ENCODE results near the gene NTF4. TPM values are rescaled to one million over a fixed set of nuclear protein-coding genes. Genes with fewer than 3 reads are reported as not detected.

NTF4 gene
- total RNA-seq = not detected
- under 1 TPM in 1 of 2 donors, not detected in 1; 0.09 TPM for polyA plus RNA-seq

GRCh38 chr19:49064768-49065611, at the start of gene NTF4:
TSS of gene NTF4 (minus strand) at chr19:49064818. CDS start at chr19:49061997, 2,821 bp downstream.
- ATAC-seq (peak; percentile 60 to 89 (median 76)), DNase-seq (peak in 4 of 6 donors; percentile 29 to 75 (median 61)), FAIRE-seq (no peak)
- no peaks in the 10 kb centered on the region for H3K9me3 ChIP-seq
- H3K27ac ChIP-seq = no peak within 1 kb of the TSS
- no peaks in the 10 kb centered on the region for H3K27me3 ChIP-seq
- TF ChIP-seq CTCF (IDR thresholded peaks at IDR 0.05) = no peak
- peak within 1 kb of the TSS in 2 of 4 donors; percentile 22 to 26 for H3K4me3 ChIP-seq
- intact Hi-C loops (cut with DNase I) = no loop called here
- H3K36me3 ChIP-seq = no peaks in the 10 kb centered on the region
- 6 to 11% methylated on average over 29 to 53 of the region's 53 CpGs for WGBS, 2 donors
- no peaks in the 10 kb centered on the region for H3K4me1 ChIP-seq

GRCh38 chr19:49113762-49114629, 49.4 kb upstream of the NTF4 start, which contains the start of gene LIN7B:
TSS of gene LIN7B (plus strand) at chr19:49114370. CDS start at chr19:49114405, 35 bp downstream.
- ATAC-seq (peak; percentile 57 to 77 (median 68)), FAIRE-seq (no peak), DNase-seq (peak; percentile 54 to 90 (median 82))
- Histone ChIP-seq H3K27me3 (no peaks in the 10 kb centered on the region), H3K4me3 (peak within 1 kb of the TSS; percentile 71 to 93 (median 90)), H3K27ac (peak within 1 kb of the TSS; percentile 32 to 68 (median 56)), H3K9me3 (no peaks in the 10 kb centered on the region), H3K36me3 (peaks cover 0 to 3% (median 0%) of the 10 kb centered on the region in 3 donors), H3K4me1 (peaks cover 0 to 18% (median 11%) of the 10 kb centered on the region in 3 donors)
- peak in 2 of 4 donors; percentile 28 to 43 for TF ChIP-seq CTCF (IDR thresholded peaks at IDR 0.05)
- intact Hi-C loops (cut with DNase I) = no loop called here
- 0 to 1% methylated on average over 35 to 66 of the region's 66 CpGs for WGBS, 2 donors

DNA sequence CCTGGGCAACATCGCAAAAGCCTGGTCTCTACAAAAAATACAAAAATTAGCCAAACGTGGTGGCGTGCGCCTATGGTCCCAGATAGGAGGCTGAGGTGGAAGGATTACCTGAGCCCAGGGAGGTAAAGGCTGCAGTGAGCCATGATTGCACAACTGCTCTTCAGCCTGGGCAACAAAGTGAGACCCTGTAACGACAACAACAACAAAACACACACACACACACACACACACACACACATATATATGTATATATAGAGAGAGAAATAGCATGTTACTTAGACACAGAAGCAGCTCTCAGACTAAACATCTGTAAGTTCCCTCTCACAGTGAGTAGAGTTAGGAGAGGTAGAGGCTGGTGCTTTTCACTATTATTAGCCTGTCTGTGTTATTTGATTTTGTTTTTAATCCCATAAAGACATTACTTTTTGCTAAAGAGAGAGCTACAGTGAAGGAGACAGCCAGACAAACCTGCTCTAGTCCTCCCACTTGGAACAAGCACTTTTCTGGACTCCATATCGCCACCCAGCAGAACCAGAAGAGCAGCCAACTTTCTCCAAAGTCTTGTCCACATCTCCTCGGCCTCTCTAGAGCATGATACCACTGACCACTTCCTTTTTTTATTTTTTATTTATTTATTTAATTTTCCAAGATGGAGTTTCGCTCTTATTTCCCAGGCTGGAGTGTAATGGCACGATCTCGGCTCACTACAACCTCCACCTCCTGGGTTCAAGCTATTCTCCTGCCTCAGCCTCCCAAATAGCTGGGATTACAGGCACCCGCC, 46.8 kb upstream of the NTF4 start:
- no peak for TF ChIP-seq CTCF (IDR thresholded peaks at IDR 0.05)
- FAIRE-seq (no peak), ATAC-seq (no peak), DNase-seq (no peak)
- Histone ChIP-seq H3K27ac (no peak overlapping the region), H3K4me1 (peaks cover 0 to 7% (median 6%) of the 10 kb centered on the region in 3 donors), H3K9me3 (no peaks in the 10 kb centered on the region), H3K4me3 (no peak overlapping the region), H3K36me3 (peaks cover 0 to 23% (median 9%) of the 10 kb centered on the region in 3 donors), H3K27me3 (no peaks in the 10 kb centered on the region)
- WGBS, 2 donors = 73 to 76% methylated on average over 11 of the region's 11 CpGs
- intact Hi-C loops (cut with DNase I) = no loop called here

DNA sequence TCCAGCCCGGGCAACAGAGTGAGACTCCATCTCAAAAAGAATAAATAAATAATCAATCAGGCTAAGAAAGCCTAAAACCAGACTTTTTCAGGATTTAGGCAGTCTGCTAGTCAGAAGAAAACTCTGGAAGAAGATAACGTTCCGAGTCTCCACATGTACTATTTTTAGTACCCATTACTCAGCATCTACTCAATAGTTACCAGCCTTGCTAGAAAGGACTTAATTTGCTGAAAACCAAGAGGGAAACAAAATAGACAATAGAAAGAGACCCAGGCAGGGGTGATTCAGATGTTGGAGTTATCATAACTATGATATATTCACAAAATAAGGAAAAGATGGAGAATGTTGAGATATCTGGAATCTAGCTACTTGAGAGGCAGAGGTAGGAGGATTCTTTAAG, 45.9 kb upstream of the NTF4 start:
- no peak for TF ChIP-seq CTCF (IDR thresholded peaks at IDR 0.05)
- DNase-seq = no peak
- peaks cover 0 to 7% (median 6%) of the 10 kb centered on the region in 3 donors for H3K4me1 ChIP-seq
- intact Hi-C loops (cut with DNase I) = no loop called here
- ATAC-seq = no peak
- no peak for FAIRE-seq
- peaks cover 0 to 30% (median 9%) of the 10 kb centered on the region in 3 donors for H3K36me3 ChIP-seq
- WGBS, 2 donors = 25 to 39% methylated on average over 3 of the region's 3 CpGs
- no peaks in the 10 kb centered on the region for H3K9me3 ChIP-seq
- H3K27me3 ChIP-seq = no peaks in the 10 kb centered on the region
- H3K4me3 ChIP-seq = no peak overlapping the region
- no peak overlapping the region for H3K27ac ChIP-seq
